GM10266 (cell line): ENCODE data around the gene PRMT7.
A peak's percentile ranks its signal among the peaks of the same experiment; 100 is the strongest.

Experiments
- DNase-seq: peaks from one replicate; pipeline ENCODE4 v3.0.0; 2012; ENCODE audit errors: extremely low spot score
- TF ChIP-seq, protein P1 (sequence below): IDR thresholded peaks from 2 replicates; pipeline ENCODE4 v1.5.1; 2012; ENCODE audit warnings: mild to moderate bottlenecking, low read depth; ENCODE audit not compliant: control insufficient read depth, insufficient read depth; ENCODE audit errors: missing control alignments

The PRMT7 gene

GRCh38 chr16:68269793-68270192 lies 41.0 kb upstream of the PRMT7 start:
- TF ChIP-seq, protein P1, sequence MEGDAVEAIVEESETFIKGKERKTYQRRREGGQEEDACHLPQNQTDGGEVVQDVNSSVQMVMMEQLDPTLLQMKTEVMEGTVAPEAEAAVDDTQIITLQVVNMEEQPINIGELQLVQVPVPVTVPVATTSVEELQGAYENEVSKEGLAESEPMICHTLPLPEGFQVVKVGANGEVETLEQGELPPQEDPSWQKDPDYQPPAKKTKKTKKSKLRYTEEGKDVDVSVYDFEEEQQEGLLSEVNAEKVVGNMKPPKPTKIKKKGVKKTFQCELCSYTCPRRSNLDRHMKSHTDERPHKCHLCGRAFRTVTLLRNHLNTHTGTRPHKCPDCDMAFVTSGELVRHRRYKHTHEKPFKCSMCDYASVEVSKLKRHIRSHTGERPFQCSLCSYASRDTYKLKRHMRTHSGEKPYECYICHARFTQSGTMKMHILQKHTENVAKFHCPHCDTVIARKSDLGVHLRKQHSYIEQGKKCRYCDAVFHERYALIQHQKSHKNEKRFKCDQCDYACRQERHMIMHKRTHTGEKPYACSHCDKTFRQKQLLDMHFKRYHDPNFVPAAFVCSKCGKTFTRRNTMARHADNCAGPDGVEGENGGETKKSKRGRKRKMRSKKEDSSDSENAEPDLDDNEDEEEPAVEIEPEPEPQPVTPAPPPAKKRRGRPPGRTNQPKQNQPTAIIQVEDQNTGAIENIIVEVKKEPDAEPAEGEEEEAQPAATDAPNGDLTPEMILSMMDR, result no peak
- DNase-seq, result no peak

- TF ChIP-seq, protein P1, result no peak
- no peak for DNase-seq
These were observed 40.5 kb upstream of the PRMT7 start for GRCh38 chr16:68270353-68270752.

GRCh38 chr16:68272507-68273209 lies 38.2 kb upstream of the PRMT7 start:
- DNase-seq, result no peak
- TF ChIP-seq, protein P1, result no peak

- DNase-seq, result no peak
- TF ChIP-seq, protein P1, result no peak
These were observed 37.4 kb upstream of the PRMT7 start for GRCh38 chr16:68273459-68273858.

DNA sequence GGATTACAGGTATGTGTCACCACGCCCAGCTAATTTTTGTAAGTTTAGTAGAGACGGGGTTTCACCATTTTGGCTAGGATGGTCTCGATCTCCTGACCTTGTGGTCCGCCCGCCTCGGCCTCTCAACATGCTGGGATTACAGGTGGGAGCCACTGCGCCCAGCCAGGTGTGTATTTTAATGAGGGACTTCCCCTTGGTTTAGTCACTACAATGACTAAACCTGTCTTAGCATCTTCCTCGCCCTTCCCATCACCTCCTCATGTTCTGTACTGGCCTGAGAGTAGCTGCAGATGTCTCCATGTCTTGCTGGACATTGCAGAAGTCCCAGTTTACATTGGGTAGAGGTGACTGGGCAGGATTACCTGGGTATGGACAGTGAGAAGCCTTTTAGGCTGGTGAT lies 36.9 kb upstream of the PRMT7 start:
- TF ChIP-seq, protein P1, result no peak
- DNase-seq, result no peak

DNA sequence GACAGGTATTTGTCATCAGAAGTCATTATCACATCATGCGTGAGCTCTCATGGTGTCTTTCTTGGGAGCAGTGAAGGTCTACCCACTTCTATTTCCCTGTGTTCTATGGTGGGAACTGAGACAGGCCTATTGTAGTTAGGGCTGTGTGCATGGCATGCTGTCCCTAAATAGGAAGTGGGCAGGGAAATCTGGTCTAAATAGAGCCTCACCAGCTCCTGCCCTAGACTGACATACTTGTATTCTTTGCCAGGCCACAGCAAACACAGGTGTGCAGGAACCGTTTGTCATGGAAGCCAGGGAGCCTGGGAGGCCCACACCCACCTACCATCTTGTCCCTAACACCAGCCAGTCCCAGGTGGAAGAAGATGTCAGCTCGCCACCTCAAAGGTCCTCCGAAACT lies 36.4 kb upstream of the PRMT7 start:
- TF ChIP-seq, protein P1, result no peak

DNA sequence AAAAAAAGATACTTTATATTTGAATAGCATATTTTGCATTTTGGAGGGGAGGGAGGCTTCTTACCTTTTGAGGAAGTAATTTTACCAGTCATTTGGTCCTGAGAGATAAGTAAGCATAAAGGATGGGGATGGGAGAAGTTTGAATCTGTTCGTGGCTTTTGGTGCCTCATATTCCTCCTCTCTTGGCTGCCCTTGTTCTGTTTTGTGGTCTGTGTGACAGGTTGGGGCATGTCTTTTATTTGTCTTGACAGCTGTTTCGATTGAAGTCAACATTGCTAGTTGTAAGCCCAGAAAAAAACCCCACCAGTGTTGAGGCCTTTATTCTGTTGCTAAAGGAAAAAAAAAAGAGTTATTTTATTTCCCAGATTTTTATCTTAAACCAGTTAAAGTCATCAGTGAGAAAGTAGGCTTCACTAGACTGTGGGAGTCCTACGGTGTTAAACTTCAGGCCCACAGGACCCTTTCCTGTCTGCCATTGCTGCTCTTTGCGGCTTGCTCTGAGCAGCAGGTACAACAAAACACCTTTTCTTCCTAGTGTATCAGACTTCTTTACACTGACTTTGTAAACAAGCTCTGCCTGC lies 35.1 kb upstream of the PRMT7 start:
- TF ChIP-seq, protein P1, result no peak
- DNase-seq, result peak; percentile 75

More for the DNA sequence above, 36.4 kb upstream of the PRMT7 start:
- no peak for DNase-seq
